Heart left ventricle (tissue), 16 donors: ENCODE data around the gene PPARG. TPM values are rescaled to one million over a fixed set of nuclear protein-coding genes. Genes with fewer than 3 reads are reported as not detected.

Experiments used
- ATAC-seq, 4 donors: fragments of 200-7000 bp; cut with Tn5 transposase; one replicate each; pipeline ENCODE4 v1.9.1; 2020 to 2022; ENCODE audit warnings: moderate library complexity in 4 of 4, mild to moderate bottlenecking in 3 of 4, moderate number of reproducible peaks in 1 of 4
- DNase-seq, 5 donors: peaks; one replicate each; pipeline ENCODE4 v3.0.0-alpha.2; 2020
- H3K27ac ChIP-seq, 12 donors: fragments of 200-600 bp; sonication (generic) in 4 of 12; one replicate each; pipeline versions ENCODE4 v1.5.0 to v1.8.0; 2016 to 2022; ENCODE audit warnings: mild to moderate bottlenecking in 2 of 12
- H3K27me3 ChIP-seq, 9 donors: fragments of 200-600 bp; sonication (generic) in 2 of 9; one replicate each; pipeline versions ENCODE4 v1.5.1 to v1.8.0; 2016 to 2022; ENCODE audit warnings: mild to moderate bottlenecking in 3 of 9
- H3K36me3 ChIP-seq, 9 donors: fragments of 200-600 bp; sonication (generic) in 2 of 9; one replicate each; pipeline versions ENCODE4 v1.5.0 to v1.8.0; 2018 to 2022; ENCODE audit warnings: mild to moderate bottlenecking in 2 of 9
- H3K4me1 ChIP-seq, 12 donors: fragments of 200-600 bp; sonication (generic) in 4 of 12; one replicate each; pipeline versions ENCODE4 v1.5.0 to v1.8.0; 2016 to 2022; ENCODE audit warnings: mild to moderate bottlenecking in 3 of 12
- H3K4me3 ChIP-seq, 12 donors: fragments of 200-600 bp; sonication (generic) in 4 of 12; one replicate each; pipeline versions ENCODE4 v1.5.0 to v1.8.0; 2017 to 2022; ENCODE audit warnings: mild to moderate bottlenecking in 9 of 12, moderate library complexity in 4 of 12
- H3K9me3 ChIP-seq, 12 donors: fragments of 200-600 bp; sonication (generic) in 4 of 12; one replicate each; pipeline versions ENCODE4 v1.5.0 to v1.8.0; 2016 to 2022; ENCODE audit warnings: mild to moderate bottlenecking in 1 of 12
- CTCF ChIP-seq, 12 donors: fragments of 200-600 bp; sonication (generic) in 4 of 12; IDR thresholded peaks; one replicate each; pipeline versions ENCODE4 v1.5.0 to v1.8.0; 2018 to 2022; ENCODE audit warnings: antibody characterized with exemption in 12 of 12, mild to moderate bottlenecking in 5 of 12
- POLR2A ChIP-seq, 2 donors: fragments of 450-650 bp; IDR thresholded peaks; one replicate each; pipeline ENCODE4 v1.6.1; 2017; ENCODE audit warnings: antibody characterized with exemption in 2 of 2, mild to moderate bottlenecking in 2 of 2, moderate library complexity in 2 of 2
- WGBS, 4 donors: extraction: QIAGEN DNeasy Blood & Tissue Kit in 2 of 4; methylation state at CpG; one replicate each; pipeline versions ENCODE4 v1.1.5 to v1.1.7; 2013 to 2018; 5-methylcytosine and 5-hydroxymethylcytosine counted together
- intact Hi-C, 10 donors: fragments of 100-400 bp; cut with DNase I; formaldehyde crosslinking; loops; one replicate each; pipeline versions ENCODE4 v1.11.1 to v1.14.2; 2022
- polyA plus RNA-seq, 2 donors: library from polyadenylated mRNA; stranded (reverse); fragments of 200-250 nt; gene quantifications; one replicate each; pipeline ENCODE4 v1.2.3, GENCODE V29; 2013
- total RNA-seq, 9 donors: library from RNA; depleted of rRNA in 2 of 9; stranded (reverse); fragments of >200 nt in 2 of 9; fragmentation: NEBNext Ultra II Directional in 3 of 9; extraction: Animal tissue kit (Norgen Biotek cat#: 25700) in 3 of 9; gene quantifications; one replicate each; pipeline versions ENCODE4 v1.1.0 to v1.2.4, GENCODE V29; 2016 to 2023
- donor health status: ischemic (EF 13 %, LVEDD 7.1; RV severe dilation, severe dysfunction).
- donor health status: healthy with polysubstance abuse.
- donor health status: DM: no; HTN: yes; CAD: no.
- donor health status: DM: no; HTN: no; CAD: no.
- donor health status: ischemic (EF 25% LVEDD 6.9; RV normal size, moderate dysfunction).
- donor health status: ischemic (EF 25% LVEDD 5.7; RV mildly dilated, moderate dysfunction).
- donor health status: healthy.
- donor health status: DM: yes; HTN: yes; CAD: no.
- donor health status: ischemic (EF 35%, LVEDD 5.7; RV mildly dilated, moderate dysfunction).
- donor health status: nonischemic (EF 11% LVEDD 7.7; RV severe dilation, severe dysfunction).
- donor health status: DM: yes; HTN: yes; CAD: no.
- donor health status: PGD.
- donor health status: ischemic (EF 29% LVEDD 5.4; RV normal size, mild dysfunction).
- donor health status: nonischemic (EF 23%, LVEDD 6.1; RV moderate dilation, normal function).

Gene PPARG
- total and polyA plus RNA-seq, 11 donors: 8.9 to 30.3 (median 20.0) TPM

GRCh38 chr3:12352755-12353154 is 63.9 kb downstream of the PPARG start:
- no peaks in the 10 kb centered on the region for H3K9me3 ChIP-seq
- no peaks in the 10 kb centered on the region for H3K36me3 ChIP-seq
- intact Hi-C loops: loop anchor here in 1 of 10 donors (5.0 to 10.0 kb wide), 2 partner anchors 60 to 302 kb away; no protein-coding TSS in a partner anchor
- TF ChIP-seq POLR2A (IDR thresholded peaks at IDR 0.05) (no peak), CTCF (IDR thresholded peaks at IDR 0.05) (no peak)
- DNase-seq (no peak), ATAC-seq (no peak)
- H3K4me3 ChIP-seq: no peak overlapping the region
- no peak overlapping the region for H3K27ac ChIP-seq
- peaks cover 6 to 54% (median 37%) of the 10 kb centered on the region in 12 donors for H3K4me1 ChIP-seq
- H3K27me3 ChIP-seq: no peaks in the 10 kb centered on the region

DNA sequence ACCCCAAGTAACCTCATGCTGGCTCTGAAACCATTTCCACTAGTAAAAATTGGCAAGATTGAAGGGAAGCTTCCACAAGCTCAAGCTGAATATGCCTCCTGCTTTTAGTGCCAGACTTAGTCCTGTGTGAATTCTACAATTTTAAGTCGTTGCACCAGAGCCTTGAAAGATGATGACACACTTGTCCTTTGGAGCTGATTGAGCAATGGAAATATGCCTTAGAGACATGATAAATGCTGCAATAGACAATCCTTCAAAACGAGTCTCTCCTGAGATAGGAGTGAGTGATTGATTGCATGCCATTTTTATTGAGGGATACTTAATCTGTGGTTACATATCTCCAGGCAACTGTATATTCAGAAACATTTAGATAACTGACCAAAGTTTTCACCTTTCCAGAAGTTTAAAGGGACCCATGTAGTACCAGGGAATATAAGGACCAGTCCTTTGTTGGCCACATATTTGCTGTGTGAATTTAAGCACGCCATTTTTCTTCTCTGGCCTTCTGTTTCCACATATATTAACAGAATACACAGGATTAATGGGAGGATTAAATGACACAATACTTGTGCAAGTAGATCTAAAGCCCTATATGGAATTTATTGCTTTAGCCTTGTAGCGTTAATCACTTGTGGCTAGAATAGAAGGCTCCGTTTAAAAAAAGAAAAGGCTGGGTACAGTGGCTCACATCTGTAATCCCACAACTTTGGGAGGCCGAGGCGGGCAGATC is 65.1 kb downstream of the PPARG start:
- WGBS, 4 donors: 70 to 80% (median 72%) methylated on average over 7 of the region's 7 CpGs
- DNase-seq (no peak), ATAC-seq (peak in 3 of 4 donors; percentile 33 to 39 (median 38))
- peaks cover 6 to 54% (median 37%) of the 10 kb centered on the region in 12 donors for H3K4me1 ChIP-seq
- no peaks in the 10 kb centered on the region for H3K36me3 ChIP-seq
- no peak overlapping the region for H3K27ac ChIP-seq
- no peak overlapping the region for H3K4me3 ChIP-seq
- intact Hi-C loops: loop anchor here in 1 of 10 donors (5.0 to 10.0 kb wide), 2 partner anchors 62 to 301 kb away; no protein-coding TSS in a partner anchor
- TF ChIP-seq CTCF (IDR thresholded peaks at IDR 0.05): no peak
- TF ChIP-seq POLR2A (IDR thresholded peaks at IDR 0.05): no peak
- no peaks in the 10 kb centered on the region for H3K27me3 ChIP-seq
- H3K9me3 ChIP-seq: no peaks in the 10 kb centered on the region

- Histone ChIP-seq H3K27me3 (no peaks in the 10 kb centered on the region), H3K9me3 (peaks cover 0 to 5% (median 0%) of the 10 kb centered on the region in 12 donors), H3K27ac (no peak overlapping the region), H3K4me1 (peaks cover 4 to 40% (median 23%) of the 10 kb centered on the region in 12 donors), H3K4me3 (no peak overlapping the region), H3K36me3 (no peaks in the 10 kb centered on the region)
- WGBS, 4 donors: 59 to 70% (median 64%) methylated on average over 5 of the region's 5 CpGs
- TF ChIP-seq CTCF (IDR thresholded peaks at IDR 0.05): no peak
- TF ChIP-seq POLR2A (IDR thresholded peaks at IDR 0.05): no peak
- intact Hi-C loops: loop anchor here in 1 of 10 donors (10.0 kb wide), 1 partner anchor 299 kb away; no protein-coding TSS in a partner anchor
- ATAC-seq (peak in 1 of 4 donors; percentile 34), DNase-seq (no peak)
Observed at GRCh38 chr3:12356175-12356574, 67.3 kb downstream of the PPARG start.

GRCh38 chr3:12356996-12357395 is 68.1 kb downstream of the PPARG start:
- 87 to 97% (median 92%) methylated on average over 7 of the region's 7 CpGs for WGBS, 4 donors
- DNase-seq (no peak), ATAC-seq (peak in 1 of 4 donors; percentile 45)
- Histone ChIP-seq H3K27ac (no peak overlapping the region), H3K27me3 (no peaks in the 10 kb centered on the region), H3K36me3 (no peaks in the 10 kb centered on the region), H3K4me1 (peaks cover 0 to 32% (median 15%) of the 10 kb centered on the region in 12 donors), H3K4me3 (no peak overlapping the region), H3K9me3 (peaks cover 0 to 6% (median 0%) of the 10 kb centered on the region in 12 donors)
- intact Hi-C loops: loop anchor here in 1 of 10 donors (10.0 kb wide), 1 partner anchor 298 kb away; no protein-coding TSS in a partner anchor
- TF ChIP-seq CTCF (IDR thresholded peaks at IDR 0.05): no peak
